ENCODE measurements around the gene LRMDA.

LRMDA gene

GRCh38 chr10:75980419-75981002 is 549.1 kb downstream of the LRMDA start:
- TF ChIP-seq, protein P1, sequence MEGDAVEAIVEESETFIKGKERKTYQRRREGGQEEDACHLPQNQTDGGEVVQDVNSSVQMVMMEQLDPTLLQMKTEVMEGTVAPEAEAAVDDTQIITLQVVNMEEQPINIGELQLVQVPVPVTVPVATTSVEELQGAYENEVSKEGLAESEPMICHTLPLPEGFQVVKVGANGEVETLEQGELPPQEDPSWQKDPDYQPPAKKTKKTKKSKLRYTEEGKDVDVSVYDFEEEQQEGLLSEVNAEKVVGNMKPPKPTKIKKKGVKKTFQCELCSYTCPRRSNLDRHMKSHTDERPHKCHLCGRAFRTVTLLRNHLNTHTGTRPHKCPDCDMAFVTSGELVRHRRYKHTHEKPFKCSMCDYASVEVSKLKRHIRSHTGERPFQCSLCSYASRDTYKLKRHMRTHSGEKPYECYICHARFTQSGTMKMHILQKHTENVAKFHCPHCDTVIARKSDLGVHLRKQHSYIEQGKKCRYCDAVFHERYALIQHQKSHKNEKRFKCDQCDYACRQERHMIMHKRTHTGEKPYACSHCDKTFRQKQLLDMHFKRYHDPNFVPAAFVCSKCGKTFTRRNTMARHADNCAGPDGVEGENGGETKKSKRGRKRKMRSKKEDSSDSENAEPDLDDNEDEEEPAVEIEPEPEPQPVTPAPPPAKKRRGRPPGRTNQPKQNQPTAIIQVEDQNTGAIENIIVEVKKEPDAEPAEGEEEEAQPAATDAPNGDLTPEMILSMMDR (conservative IDR thresholded peaks at IDR 0.05; ENCODE audit: low read depth, low read length) = no peak
- H3K4me3 ChIP-seq (ENCODE audit: low read length) = no peak overlapping the region
- no peak for DNase-seq (ENCODE audit: low read depth)

GRCh38 chr10:75982611-75983369 is 551.4 kb downstream of the LRMDA start:
- TF ChIP-seq, protein P1 (conservative IDR thresholded peaks at IDR 0.05; ENCODE audit: low read depth, low read length) = no peak
- DNase-seq (ENCODE audit: low read depth) = peak; percentile 27
- H3K4me3 ChIP-seq (ENCODE audit: low read length) = no peak overlapping the region

DNA sequence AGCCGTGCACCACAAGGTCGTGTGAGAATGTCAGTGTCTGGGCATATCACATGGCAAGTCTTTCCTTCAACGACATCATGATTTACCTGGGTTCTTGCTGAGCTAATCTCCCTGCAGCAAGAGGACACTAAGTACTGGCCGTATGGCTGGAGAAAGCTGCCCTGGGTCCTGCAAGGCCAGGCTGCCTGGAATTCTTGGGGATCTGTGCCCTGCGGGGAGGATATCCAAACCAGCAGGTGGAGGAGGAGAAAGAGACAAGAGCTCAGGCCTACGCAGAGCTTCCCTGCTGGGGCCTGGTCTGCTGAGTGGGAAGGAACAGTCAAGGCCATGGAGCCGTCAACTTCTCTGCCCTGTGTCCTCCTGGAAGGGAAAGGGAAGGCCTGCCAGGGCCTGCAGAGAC is 552.6 kb downstream of the LRMDA start:
- H3K4me3 ChIP-seq (ENCODE audit: low read length) = no peak overlapping the region
- TF ChIP-seq, protein P1 (conservative IDR thresholded peaks at IDR 0.05; ENCODE audit: low read depth, low read length) = no peak
- DNase-seq (ENCODE audit: low read depth) = no peak

DNA sequence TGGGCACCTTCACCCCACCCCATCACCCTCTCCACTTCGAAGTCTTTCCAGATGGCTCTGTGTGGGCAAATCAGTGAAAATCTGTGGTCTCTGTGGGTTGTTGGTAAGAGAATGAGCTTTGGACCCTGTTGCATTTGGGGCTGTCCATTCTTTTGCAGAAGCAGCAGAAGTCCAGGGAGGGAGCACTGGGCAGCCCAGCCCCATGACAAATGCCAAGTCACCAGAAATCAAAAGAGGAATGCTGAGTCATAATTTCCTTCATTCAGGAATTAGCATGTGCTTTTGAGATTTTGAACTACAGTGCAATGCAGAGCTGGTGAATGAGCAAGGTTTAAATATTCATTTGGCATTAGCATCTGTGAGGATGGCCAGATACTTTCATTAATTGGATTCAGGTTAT is 556.2 kb downstream of the LRMDA start:
- no peak overlapping the region for H3K4me3 ChIP-seq (ENCODE audit: low read length)
- TF ChIP-seq, protein P1 (conservative IDR thresholded peaks at IDR 0.05; ENCODE audit: low read depth, low read length) = no peak
- DNase-seq (ENCODE audit: low read depth) = no peak

- DNase-seq (ENCODE audit: low read depth) = no peak
- TF ChIP-seq, protein P1 (conservative IDR thresholded peaks at IDR 0.05; ENCODE audit: low read depth, low read length) = no peak
- H3K4me3 ChIP-seq (ENCODE audit: low read length) = no peak overlapping the region
These were observed 563.1 kb downstream of the LRMDA start for GRCh38 chr10:75994357-75995040.

GRCh38 chr10:75995041-75995430 is 563.6 kb downstream of the LRMDA start:
- TF ChIP-seq, protein P1 (conservative IDR thresholded peaks at IDR 0.05; ENCODE audit: low read depth, low read length) = no peak
- no peak overlapping the region for H3K4me3 ChIP-seq (ENCODE audit: low read length)
- DNase-seq (ENCODE audit: low read depth) = no peak
